H9 (cell line): Measurements from ENCODE around the gene SLC2A4RG. TPM values are rescaled to one million over a fixed set of nuclear protein-coding genes. Genes with fewer than 3 reads are reported as not detected.
A peak's percentile ranks its signal among the peaks of the same experiment; 100 is the strongest.

Experiments
- DNase-seq: peaks from one replicate; pipeline ENCODE4 v3.0.0-alpha.2; 2017
- H2AFZ ChIP-seq: one replicate; pipeline ENCODE4 v1.6.1; 2013; ENCODE audit warnings: mild to moderate bottlenecking, low read length, control low read depth, moderate library complexity
- H2AK5ac ChIP-seq: 2 replicates; pipeline ENCODE4 v1.6.1; 2013; ENCODE audit warnings: low read length, control low read depth, mixed read lengths; ENCODE audit not compliant: insufficient read length
- H2BK120ac ChIP-seq: one replicate; pipeline ENCODE4 v1.6.1; 2013; ENCODE audit warnings: low read depth, mild to moderate bottlenecking, low read length, control low read depth, inconsistent platforms; ENCODE audit not compliant: poor library complexity, severe bottlenecking
- H2BK12ac ChIP-seq: 2 replicates; pipeline ENCODE4 v1.6.1; 2013; ENCODE audit warnings: low read length, control low read depth, mixed read lengths, low read depth; ENCODE audit not compliant: insufficient read length
- H2BK15ac ChIP-seq: 2 replicates; pipeline ENCODE4 v1.6.1; 2013; ENCODE audit warnings: low read depth, low read length, control low read depth
- H2BK20ac ChIP-seq: one replicate; pipeline ENCODE4 v1.6.1; 2013; ENCODE audit warnings: low read depth, mild to moderate bottlenecking, low read length, control low read depth, inconsistent platforms; ENCODE audit not compliant: poor library complexity, severe bottlenecking
- H2BK5ac ChIP-seq: 2 replicates; pipeline ENCODE4 v1.6.1; 2013; ENCODE audit warnings: low read length, control low read depth, mixed read lengths; ENCODE audit not compliant: insufficient read length
- H3K14ac ChIP-seq: 2 replicates; pipeline ENCODE4 v1.6.1; 2013; ENCODE audit warnings: low read length, control low read depth; ENCODE audit not compliant: insufficient read depth
- H3K18ac ChIP-seq: 2 replicates; pipeline ENCODE4 v1.6.1; 2013; ENCODE audit warnings: low read depth, mild to moderate bottlenecking, mixed read lengths, low read length, control low read depth; ENCODE audit not compliant: insufficient read length
- H3K23ac ChIP-seq: 2 replicates; pipeline ENCODE4 v1.6.1; 2013; ENCODE audit warnings: low read length, control low read depth, mixed read lengths, low read depth; ENCODE audit not compliant: insufficient read length
- H3K23me2 ChIP-seq: 2 replicates; pipeline ENCODE4 v1.6.1; 2013; ENCODE audit warnings: low read depth, mild to moderate bottlenecking, mixed read lengths, low read length, control low read depth; ENCODE audit not compliant: insufficient read length, poor library complexity, severe bottlenecking
- H3K27ac ChIP-seq: 2 replicates; pipeline ENCODE4 v1.5.1; 2013; ENCODE audit warnings: low read length, control low read depth, mixed read lengths, low read depth; ENCODE audit not compliant: insufficient read length
- H3K27me3 ChIP-seq: 2 replicates; pipeline ENCODE4 v1.6.1; 2013; ENCODE audit warnings: low read length, control low read depth, inconsistent platforms; ENCODE audit not compliant: insufficient read depth
- H3K4ac ChIP-seq: 2 replicates; pipeline ENCODE4 v1.6.1; 2013; ENCODE audit warnings: low read depth, mild to moderate bottlenecking, control low read depth, inconsistent platforms, low read length, moderate library complexity
- H3K4me1 ChIP-seq: 2 replicates; pipeline ENCODE4 v1.6.1; 2013; ENCODE audit warnings: low read length, control low read depth, inconsistent platforms; ENCODE audit not compliant: insufficient read depth
- H3K4me2 ChIP-seq: 2 replicates; pipeline ENCODE4 v1.6.1; 2013; ENCODE audit warnings: low read length, control low read depth, mixed read lengths; ENCODE audit not compliant: insufficient read length, insufficient read depth
- H3K56ac ChIP-seq: 2 replicates; pipeline ENCODE4 v1.6.1; 2013; ENCODE audit warnings: low read depth, mild to moderate bottlenecking, mixed read lengths, low read length, control low read depth; ENCODE audit not compliant: insufficient read length
- H3K79me1 ChIP-seq: 2 replicates; pipeline ENCODE4 v1.6.1; 2013; ENCODE audit warnings: low read depth, mild to moderate bottlenecking, moderate library complexity, low read length, control low read depth, inconsistent platforms; ENCODE audit not compliant: insufficient read depth, poor library complexity, severe bottlenecking
- H3K79me2 ChIP-seq: 2 replicates; pipeline ENCODE4 v1.6.1; 2013; ENCODE audit warnings: low read length, control low read depth, inconsistent platforms; ENCODE audit not compliant: insufficient read depth
- H3K9ac ChIP-seq: 2 replicates; pipeline ENCODE4 v1.6.1; 2013; ENCODE audit warnings: low read length, control low read depth, mixed read lengths; ENCODE audit not compliant: insufficient read length; ENCODE audit errors: extremely low read depth
- H3K9me3 ChIP-seq: one replicate; pipeline ENCODE4 v1.6.1; 2013; ENCODE audit warnings: low read depth, low read length, inconsistent platforms; ENCODE audit not compliant: control insufficient read depth
- H3T11ph ChIP-seq: one replicate; pipeline ENCODE4 v1.6.1; 2013; ENCODE audit warnings: mild to moderate bottlenecking, low read length, control low read depth, inconsistent platforms
- H4K20me1 ChIP-seq: one replicate; pipeline ENCODE4 v1.6.1; 2013; ENCODE audit not compliant: control insufficient read depth, insufficient read length, insufficient read depth
- H4K5ac ChIP-seq: 2 replicates; pipeline ENCODE4 v1.6.1; 2013; ENCODE audit warnings: low read depth, mild to moderate bottlenecking, mixed read lengths, low read length, control low read depth; ENCODE audit not compliant: insufficient read length
- H4K8ac ChIP-seq: replicated peaks from 2 replicates; pipeline ENCODE4 v1.6.1; 2013; ENCODE audit warnings: low read length, control low read depth, mixed read lengths, low read depth; ENCODE audit not compliant: insufficient read length
- H4K91ac ChIP-seq: 2 replicates; pipeline ENCODE4 v1.6.1; 2013; ENCODE audit warnings: low read depth, mild to moderate bottlenecking, moderate library complexity, mixed read lengths, low read length, control low read depth; ENCODE audit not compliant: insufficient read length
- H3K27ac Mint-ChIP-seq, 3 experiments: 2 replicates in 2 of 3; 3 replicates in 1 of 3; pipeline ENCODE4 v1.8.0; 2020 to 2021; ENCODE audit warnings: mixed read lengths in 3 of 3, mild to moderate bottlenecking in 1 of 3, moderate library complexity in 1 of 3
- H3K27me3 Mint-ChIP-seq: 2 replicates; pipeline ENCODE4 v1.8.0; 2021; ENCODE audit warnings: low read depth, mild to moderate bottlenecking, moderate library complexity, mixed read lengths
- H3K36me3 Mint-ChIP-seq, 3 experiments: 2 replicates in 2 of 3; 3 replicates in 1 of 3; pipeline ENCODE4 v1.8.0; 2020 to 2021; ENCODE audit warnings: low read depth in 3 of 3, mixed read lengths in 3 of 3; ENCODE audit not compliant: insufficient read depth in 1 of 3
- H3K4me1 Mint-ChIP-seq, 2 experiments: 2 replicates each; pipeline ENCODE4 v1.8.0; 2020; ENCODE audit warnings: mixed read lengths in 2 of 2
- H3K4me3 Mint-ChIP-seq, 2 experiments: 2 replicates in 1 of 2; 3 replicates in 1 of 2; pipeline ENCODE4 v1.8.0; 2020 to 2021; ENCODE audit warnings: mild to moderate bottlenecking in 2 of 2, mixed read lengths in 2 of 2, moderate library complexity in 1 of 2
- H3K9me3 Mint-ChIP-seq, 2 experiments: 2 replicates in 1 of 2; 3 replicates in 1 of 2; pipeline ENCODE4 v1.8.0; 2020; ENCODE audit warnings: mild to moderate bottlenecking in 2 of 2, mixed read lengths in 2 of 2, moderate library complexity in 1 of 2
- CTCF ChIP-seq: fragments of 200-600 bp; sonication (generic); conservative IDR thresholded peaks from 3 replicates; pipeline ENCODE4 v1.8.0; 2021; ENCODE audit warnings: antibody characterized with exemption, mild to moderate bottlenecking
- WGBS: extraction: QIAGEN DNeasy Blood & Tissue Kit; methylation state at CpG from one replicate; pipeline ENCODE4 v1.1.7; 2013; ENCODE audit warnings: missing lambda C conversion rate, low lambda C conversion rate, mixed read lengths; ENCODE audit not compliant: insufficient read length; ENCODE audit errors: extremely low coverage; 5-methylcytosine and 5-hydroxymethylcytosine counted together
- total RNA-seq: library from RNA; stranded (reverse); gene quantifications from 2 replicates; pipeline ENCODE4 v1.2.1, GENCODE V29; 2021

Gene SLC2A4RG
- total RNA-seq, 1 experiment from 2014 or later, result 43.9 TPM

DNA sequence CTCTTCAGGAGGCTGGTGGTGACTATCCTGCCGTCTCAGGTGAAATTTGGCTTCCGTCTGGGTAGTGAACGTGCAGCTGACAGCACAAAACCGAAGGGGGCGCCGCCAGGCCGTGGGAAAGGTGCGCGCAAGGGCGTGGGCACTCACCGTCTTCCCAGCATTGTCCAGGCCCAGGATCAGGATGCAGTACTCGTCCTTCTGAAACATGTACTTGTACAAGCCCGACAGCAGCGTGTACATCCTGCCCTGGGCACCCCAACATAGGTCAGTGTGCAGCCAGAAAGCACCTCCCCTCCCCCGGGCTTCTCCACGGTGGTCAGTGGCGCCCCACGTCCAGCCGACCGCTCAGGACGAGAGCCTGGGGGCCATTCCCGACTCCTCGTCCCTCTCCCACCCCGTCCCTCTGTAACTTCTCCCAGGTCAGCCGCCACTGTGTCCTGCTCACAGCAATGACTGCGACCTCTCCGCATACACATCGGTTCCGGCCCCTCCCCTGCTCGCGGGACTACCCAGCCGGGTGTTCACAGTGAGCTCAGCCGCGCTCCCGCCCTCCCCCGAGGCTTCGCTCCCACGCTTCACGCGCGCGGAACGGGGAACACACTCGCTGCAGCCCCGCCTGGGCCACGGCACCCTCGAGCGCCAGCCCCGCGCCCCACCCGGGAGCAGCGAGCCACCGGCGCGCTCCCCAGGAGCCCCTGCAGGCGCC lies 32.6 kb upstream of the SLC2A4RG start:
- TF ChIP-seq CTCF, result peak; percentile 58
- no peaks in the 10 kb centered on the region for H3K27me3 ChIP-seq
- no peak overlapping the region; the same call in 1 of the 2 replicates for H3K14ac ChIP-seq
- Mint-ChIP-seq H3K4me1 (peaks cover 8 to 16% of the 10 kb centered on the region in 2 experiments), H3K4me3 (peak overlapping the region; percentile 89 to 91), H3K27me3 (no peaks in the 10 kb centered on the region), H3K27ac (peak overlapping the region; percentile 63 to 81 (median 64); a peak in 4 of 7 replicates), H3K36me3 (peaks cover 42 to 57% (median 56%) of the 10 kb centered on the region in 3 experiments), H3K9me3 (no peaks in the 10 kb centered on the region)
- no CpG with 5 or more reads among the region's 56 CpGs for WGBS
- H2BK120ac ChIP-seq, result no peak overlapping the region
- no peak overlapping the region for H3T11ph ChIP-seq
- peaks cover 4% of the 10 kb centered on the region for H3K79me1 ChIP-seq
- no peak overlapping the region for H3K27ac ChIP-seq
- DNase-seq, result peak; percentile 48
- H3K23ac ChIP-seq, result no peak overlapping the region
- no peak overlapping the region for H2AK5ac ChIP-seq
- H4K20me1 ChIP-seq, result no peaks in the 10 kb centered on the region
- no peak overlapping the region for H3K4ac ChIP-seq
- peak overlapping the region; percentile 86 for H3K4me2 ChIP-seq
- no peak overlapping the region for H4K91ac ChIP-seq
- no peak overlapping the region for H2AFZ ChIP-seq
- H3K56ac ChIP-seq, result no peak overlapping the region
- no peaks in the 10 kb centered on the region for H3K9me3 ChIP-seq
- H4K8ac ChIP-seq, result no peak overlapping the region
- H2BK15ac ChIP-seq, result no peak overlapping the region
- no peak overlapping the region for H2BK5ac ChIP-seq
- H3K79me2 ChIP-seq, result peaks cover 11% of the 10 kb centered on the region; the same call in 1 of the 2 replicates
- no peak overlapping the region for H2BK20ac ChIP-seq
- H3K9ac ChIP-seq, result peak overlapping the region; percentile 34
- H3K23me2 ChIP-seq, result peaks cover 12% of the 10 kb centered on the region
- H3K18ac ChIP-seq, result no peak overlapping the region
- H4K5ac ChIP-seq, result no peak overlapping the region
- H2BK12ac ChIP-seq, result no peak overlapping the region
- no peaks in the 10 kb centered on the region for H3K4me1 ChIP-seq
